Endothelial cell of umbilical vein (primary cell): ENCODE data around the gene CDC42EP4. TPM values are rescaled to one million over a fixed set of nuclear protein-coding genes. Genes with fewer than 3 reads are reported as not detected.

Source experiments
- BruUV-seq: library from RNA; stranded (reverse); fragments of 400-500 nt; replicated peaks from 2 replicates; lab custom pipeline; 2021; lab: Mats Ljungman, UMichigan
- CTCF ChIA-PET: fragments of 300-600, 350-600 bp; sonication (Branson Sonifier 250); formaldehyde crosslinking; loops from one replicate; lab custom pipeline; 2021; ENCODE audit warnings: antibody characterized with exemption, inconsistent platforms; lab: Charles Lee
- POLR2A ChIA-PET: fragments of 300-600, 350-600 bp; sonication (Branson Sonifier 250); formaldehyde crosslinking; loops from one replicate; lab custom pipeline; 2021; ENCODE audit warnings: antibody characterized with exemption, inconsistent platforms; lab: Charles Lee
- DNase-seq: peaks from one replicate; pipeline ENCODE4 v3.0.0-alpha.2; 2011; ENCODE audit warnings: low read depth, low spot score
- FAIRE-seq: peaks from 2 replicates; lab custom pipeline; 2011; peaks lifted over from hg19 to GRCh38; lab: Jason Lieb, UNC
- H2AFZ ChIP-seq: 2 replicates; pipeline ENCODE4 v1.6.0; 2012; ENCODE audit warnings: low read depth, low read length, control low read depth, inconsistent platforms
- H3K27ac ChIP-seq: 2 replicates; pipeline ENCODE4 v1.5.1; 2011; ENCODE audit warnings: low read depth, mild to moderate bottlenecking, control low read depth, low read length, moderate library complexity; ENCODE audit not compliant: insufficient read depth
- H3K27me3 ChIP-seq, 2 experiments: 2 replicates each; pipeline versions ENCODE4 v1.6.0 to v1.6.1; 2011; ENCODE audit warnings: low read length in 2 of 2, mixed read lengths in 1 of 2; ENCODE audit not compliant: control insufficient read depth in 2 of 2, insufficient read depth in 2 of 2
- H3K36me3 ChIP-seq, 2 experiments: 2 replicates in 1 of 2; 3 replicates in 1 of 2; pipeline ENCODE4 v1.5.1; 2011; ENCODE audit warnings: low read length in 2 of 2, mild to moderate bottlenecking in 1 of 2, moderate library complexity in 1 of 2; ENCODE audit not compliant: control insufficient read depth in 2 of 2, insufficient read depth in 2 of 2; ENCODE audit errors: extremely low read depth in 1 of 2
- H3K4me1 ChIP-seq: 3 replicates; pipeline ENCODE4 v1.5.1; 2011; ENCODE audit warnings: mild to moderate bottlenecking, low read length; ENCODE audit not compliant: control insufficient read depth, insufficient read depth; ENCODE audit errors: extremely low read depth
- H3K4me2 ChIP-seq: 2 replicates; pipeline ENCODE4 v1.6.1; 2011; ENCODE audit warnings: low read length, control low read depth, mixed read lengths; ENCODE audit not compliant: insufficient read depth
- H3K4me3 ChIP-seq, 3 experiments: fragments of 200-600 bp in 1 of 3; sonication (generic), shearing (Covaris generic) in 1 of 3; replicated peaks in 1 of 3; 2 replicates each; pipeline ENCODE4 v1.5.1; 2011 to 2016; ENCODE audit warnings: control low read depth in 3 of 3, low read length in 3 of 3, mild to moderate bottlenecking in 2 of 3, inconsistent platforms in 1 of 3, low read depth in 1 of 3, moderate library complexity in 1 of 3; ENCODE audit not compliant: insufficient read depth in 1 of 3
- H3K79me2 ChIP-seq: 2 replicates; pipeline ENCODE4 v1.6.0; 2012; ENCODE audit warnings: low read length, inconsistent platforms; ENCODE audit not compliant: control insufficient read depth, insufficient read depth
- H3K9ac ChIP-seq: replicated peaks from 2 replicates; pipeline ENCODE3; 2011; ENCODE audit warnings: low read length, control low read depth; ENCODE audit not compliant: insufficient read depth; ENCODE audit errors: extremely low read depth
- H3K9me1 ChIP-seq: replicated peaks from 3 replicates; pipeline ENCODE4 v1.6.0; 2011; ENCODE audit warnings: mild to moderate bottlenecking, low read length; ENCODE audit not compliant: control insufficient read depth, insufficient read depth; ENCODE audit errors: extremely low read depth
- H3K9me3 ChIP-seq: replicated peaks from 2 replicates; pipeline ENCODE4 v1.5.1; 2012; ENCODE audit warnings: low read length, inconsistent platforms; ENCODE audit not compliant: control insufficient read depth, insufficient read depth
- H4K20me1 ChIP-seq: replicated peaks from 2 replicates; pipeline ENCODE3; 2011; ENCODE audit warnings: mild to moderate bottlenecking, low read length; ENCODE audit not compliant: control insufficient read depth, insufficient read depth; ENCODE audit errors: extremely low read depth
- CTCF ChIP-seq, 2 donors: IDR thresholded peaks; 1 replicate in 1 of 2; 2 replicates in 1 of 2; pipeline ENCODE4 v1.5.1; 2011; ENCODE audit warnings: low read length in 2 of 2, mild to moderate bottlenecking in 2 of 2, moderate library complexity in 2 of 2, control low read depth in 1 of 2, inconsistent platforms in 1 of 2, low read depth in 1 of 2; ENCODE audit not compliant: insufficient read depth in 1 of 2; ENCODE audit errors: extremely low read depth in 1 of 2
- EZH2 ChIP-seq: IDR thresholded peaks from 2 replicates; pipeline ENCODE4 v1.6.1; 2012; ENCODE audit warnings: borderline replicate concordance, low read depth, mild to moderate bottlenecking, moderate library complexity, low read length, inconsistent platforms; ENCODE audit not compliant: severe bottlenecking
- FOS ChIP-seq: IDR thresholded peaks from 2 replicates; pipeline ENCODE4 v1.6.1; 2011; ENCODE audit warnings: mild to moderate bottlenecking, low read length, moderate library complexity, borderline replicate concordance; ENCODE audit not compliant: insufficient read depth
- GATA2 ChIP-seq: IDR thresholded peaks from 2 replicates; pipeline ENCODE4 v1.7.0; 2011; ENCODE audit warnings: low read depth, mild to moderate bottlenecking, moderate library complexity, mixed read lengths, low read length; ENCODE audit not compliant: insufficient read length, insufficient read depth
- JUN ChIP-seq: IDR thresholded peaks from 2 replicates; pipeline ENCODE4 v1.6.1; 2011; ENCODE audit warnings: borderline replicate concordance, low read depth; ENCODE audit not compliant: insufficient read length, insufficient read depth
- MYC ChIP-seq: IDR thresholded peaks from one replicate; pipeline ENCODE4 v1.6.1; 2011; ENCODE audit warnings: mild to moderate bottlenecking, low read depth, low read length
- POLR2A ChIP-seq: IDR thresholded peaks from 2 replicates; pipeline ENCODE4 v1.6.1; 2012; ENCODE audit warnings: low read depth, mild to moderate bottlenecking, control low read depth, low read length
- POLR2AphosphoS5 ChIP-seq: IDR thresholded peaks from 2 replicates; pipeline ENCODE4 v1.6.1; 2012; ENCODE audit warnings: low read depth, mild to moderate bottlenecking, control low read depth, low read length, moderate library complexity; ENCODE audit not compliant: insufficient read depth
- dilution Hi-C: fragments of 300-500 bp; cut with MboI; formaldehyde crosslinking; loops from one replicate; pipeline ENCODE4 v1.15.0; 2019; ENCODE audit warnings: low sequenced_read_pairs; ENCODE audit not compliant: extremely low pct_ligation_motif_present
- intact Hi-C: fragments of 100-400 bp; cut with micrococcal nuclease; formaldehyde crosslinking; loops from one replicate; pipeline ENCODE4 v1.10.0; 2022
- polyA plus RNA-seq, 4 experiments: library from polyadenylated mRNA; depleted of rRNA in 3 of 4; stranded (reverse) in 3 of 4; unstranded in 1 of 4; fragments of >200 nt; gene quantifications; 2 replicates each; pipeline versions ENCODE4 v1.2.1 to v1.2.3, GENCODE V29; 2011 to 2012; ENCODE audit warnings: missing spikeins in 1 of 4
- total RNA-seq: library from RNA; stranded (reverse); gene quantifications from 2 replicates; pipeline ENCODE4 v1.2.3, GENCODE V29; 2021
- TF ChIP-seq, protein P1 (sequence below): IDR thresholded peaks from 2 replicates; pipeline ENCODE4 v1.6.1; 2011; ENCODE audit not compliant: insufficient read depth, insufficient read length

The CDC42EP4 gene
- total and polyA plus RNA-seq, 2 donors (not counting 3 experiments of a cell fraction or from before 2014, with no cell fraction given) = 11.4 to 19.6 TPM

DNA sequence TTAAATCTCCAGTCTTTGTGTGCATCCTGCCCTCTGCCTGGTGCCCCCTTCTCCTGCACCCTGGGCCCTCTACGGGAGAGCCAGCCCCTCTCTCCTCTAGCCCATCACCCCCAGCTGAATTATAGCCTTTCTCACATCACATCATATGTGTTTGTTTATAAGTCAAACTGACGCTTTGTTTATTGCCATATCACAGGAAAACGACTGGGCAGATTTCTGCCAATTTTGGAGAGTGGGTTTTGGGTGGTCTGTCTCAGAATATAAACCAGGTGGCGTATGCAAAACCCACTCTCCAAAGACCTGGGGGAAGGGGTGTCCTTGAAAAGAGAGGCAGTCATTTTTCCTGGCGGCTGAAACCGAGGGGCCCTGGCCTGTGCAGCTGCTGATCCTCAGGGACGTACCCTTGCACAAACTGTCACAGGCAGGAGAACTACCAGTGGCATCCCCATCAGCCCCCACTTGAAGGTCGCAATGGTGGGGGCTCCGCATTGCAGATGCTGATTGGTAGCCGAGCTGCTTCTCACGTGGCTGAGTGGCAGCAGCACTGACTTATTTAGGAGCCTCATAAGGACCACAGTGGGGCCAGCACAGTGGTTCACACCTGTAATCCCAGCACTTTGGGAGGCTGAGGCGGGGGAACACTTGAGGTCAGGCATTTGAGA, 34.8 kb upstream of the CDC42EP4 start:
- POLR2A ChIA-PET = no interaction called here
- no peaks in the 10 kb centered on the region for H3K9me3 ChIP-seq
- FAIRE-seq = no peak
- H3K27me3 ChIP-seq = no peaks in the 10 kb centered on the region
- no peaks in the 10 kb centered on the region for H4K20me1 ChIP-seq
- BruUV-seq = no TSS peak
- no peak for DNase-seq
- H2AFZ ChIP-seq = no peak overlapping the region
- intact Hi-C loops (no loop called here), dilution Hi-C loops (no loop called here)
- H3K9ac ChIP-seq = no peak overlapping the region
- H3K79me2 ChIP-seq = no peaks in the 10 kb centered on the region
- no peaks in the 10 kb centered on the region for H3K36me3 ChIP-seq
- no peak overlapping the region for H3K4me2 ChIP-seq
- H3K4me1 ChIP-seq = peaks cover 8% of the 10 kb centered on the region
- no peak overlapping the region for H3K27ac ChIP-seq
- H3K9me1 ChIP-seq = no peaks in the 10 kb centered on the region
- CTCF ChIA-PET = interaction anchor here (1.5 to 2.2 kb wide), 2 partner anchors 23 to 857 kb away, joined by 4 to 9 read pairs; partner anchors contain the start of gene RPL38
- TF ChIP-seq, protein P1, sequence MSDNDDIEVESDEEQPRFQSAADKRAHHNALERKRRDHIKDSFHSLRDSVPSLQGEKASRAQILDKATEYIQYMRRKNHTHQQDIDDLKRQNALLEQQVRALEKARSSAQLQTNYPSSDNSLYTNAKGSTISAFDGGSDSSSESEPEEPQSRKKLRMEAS = no peak
- TF ChIP-seq POLR2A = no peak
- no peak for TF ChIP-seq GATA2
- TF ChIP-seq POLR2AphosphoS5 = no peak
- no peak for TF ChIP-seq EZH2
- H3K4me3 ChIP-seq = no peak overlapping the region

DNA sequence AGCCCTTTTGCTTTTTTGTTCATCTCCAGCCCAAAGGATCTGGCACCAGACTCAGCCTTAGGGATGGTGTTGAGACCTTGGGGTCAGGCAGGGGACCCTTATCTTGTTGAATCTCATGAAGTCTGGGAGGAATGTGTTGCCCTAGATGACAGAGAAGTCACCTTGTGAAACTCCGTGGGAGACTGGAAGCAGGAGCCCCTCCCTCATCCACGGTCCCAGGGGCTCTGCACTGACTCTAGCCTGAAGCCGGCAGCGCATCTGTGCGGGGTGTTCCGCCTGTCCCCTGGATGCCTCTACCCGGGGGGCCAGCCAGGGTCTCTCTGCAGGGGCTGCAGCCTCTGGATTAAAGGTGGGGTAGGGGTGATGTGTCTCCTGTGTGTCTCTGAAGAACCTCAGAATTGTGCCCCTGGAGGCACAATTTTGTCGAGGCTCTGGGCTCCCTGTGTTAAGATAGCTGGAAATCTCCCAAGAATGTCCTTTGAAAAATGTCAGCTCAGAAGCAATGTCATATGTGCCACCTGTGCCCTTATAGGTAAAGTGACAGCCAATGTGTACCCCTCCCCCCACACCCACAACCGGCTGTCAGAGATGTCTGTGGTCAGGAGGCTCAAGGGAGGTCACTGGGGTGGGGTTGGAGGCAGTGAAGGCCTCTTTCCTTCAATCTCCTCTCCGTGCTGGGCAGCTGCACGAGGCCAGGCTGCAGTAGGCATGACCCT, 32.1 kb upstream of the CDC42EP4 start:
- no peaks in the 10 kb centered on the region for H3K9me1 ChIP-seq
- intact Hi-C loops = no loop called here
- BruUV-seq = no TSS peak
- H3K79me2 ChIP-seq = no peaks in the 10 kb centered on the region
- H3K4me3 ChIP-seq = no peak overlapping the region
- H3K27ac ChIP-seq = no peak overlapping the region
- DNase-seq (no peak), FAIRE-seq (no peak)
- H3K27me3 ChIP-seq = no peaks in the 10 kb centered on the region
- ChIA-PET CTCF (interaction anchor here (1.4 kb wide), 1 partner anchor 26 kb away, joined by 8 read pairs; no protein-coding TSS in a partner anchor), POLR2A (no interaction called here)
- H3K9ac ChIP-seq = no peak overlapping the region
- H3K4me2 ChIP-seq = no peak overlapping the region
- no peaks in the 10 kb centered on the region for H3K36me3 ChIP-seq
- TF ChIP-seq JUN (no peak), MYC (no peak), FOS (no peak), EZH2 (no peak), POLR2AphosphoS5 (no peak), POLR2A (no peak), GATA2 (no peak), CTCF (IDR thresholded peaks at IDR 0.05; ENCODE audit: extremely low read depth in 1 of 2, insufficient read depth in 1 of 2, low read depth in 1 of 2, low read length in 2 of 2) (no peak)
- TF ChIP-seq, protein P1 = no peak
- no peaks in the 10 kb centered on the region for H3K9me3 ChIP-seq
- peaks cover 8% of the 10 kb centered on the region for H3K4me1 ChIP-seq
- dilution Hi-C loops = no loop called here
- H4K20me1 ChIP-seq = no peaks in the 10 kb centered on the region
- no peak overlapping the region for H2AFZ ChIP-seq
